Natural killer cell (primary cell): ENCODE measurements around the gene THSD4. TPM values are rescaled to one million over a fixed set of nuclear protein-coding genes. Genes with fewer than 3 reads are reported as not detected.

Experiments used
- ATAC-seq, 3 donors: fragments of 150-1000 bp in 2 of 3; fragments of 200-7000 bp in 1 of 3; cut with Tn5 transposase; 1 replicate in 1 of 3; 2 replicates in 2 of 3; pipeline ENCODE4 v1.10.0; 2021; ENCODE audit warnings: mild to moderate bottlenecking in 2 of 3, moderate library complexity in 2 of 3
- DNase-seq, 2 donors: peaks; one replicate each; pipeline versions ENCODE4 v3.0.0 to v3.0.0-alpha.2; 2013 to 2021; ENCODE audit warnings: mixed read lengths in 1 of 2
- H3K27ac ChIP-seq: one replicate; pipeline ENCODE4 v1.5.1; 2013; ENCODE audit warnings: mild to moderate bottlenecking, low read length
- H3K27me3 ChIP-seq: one replicate; pipeline ENCODE4 v1.6.1; 2013; ENCODE audit warnings: low read length; ENCODE audit not compliant: control insufficient read depth, insufficient read depth
- H3K36me3 ChIP-seq: one replicate; pipeline ENCODE4 v1.6.1; 2013; ENCODE audit warnings: low read length; ENCODE audit not compliant: control insufficient read depth, insufficient read depth
- H3K4me1 ChIP-seq: one replicate; pipeline ENCODE4 v1.6.1; 2013; ENCODE audit warnings: low read length; ENCODE audit not compliant: control insufficient read depth, insufficient read depth
- H3K4me3 ChIP-seq: one replicate; pipeline ENCODE4 v1.5.1; 2013; ENCODE audit warnings: low read length
- H3K9me3 ChIP-seq: one replicate; pipeline ENCODE4 v1.6.1; 2013; ENCODE audit warnings: low read length; ENCODE audit not compliant: control insufficient read depth, insufficient read depth
- H3K27ac Mint-ChIP-seq, 2 donors: one replicate each; pipeline ENCODE4 v1.8.0; 2022; ENCODE audit warnings: mild to moderate bottlenecking in 2 of 2, mixed read lengths in 2 of 2, moderate library complexity in 1 of 2
- H3K27me3 Mint-ChIP-seq, 2 donors: one replicate each; pipeline ENCODE4 v1.8.0; 2022; ENCODE audit warnings: low read depth in 2 of 2, mixed read lengths in 2 of 2
- H3K36me3 Mint-ChIP-seq: one replicate; pipeline ENCODE4 v1.8.0; 2022; ENCODE audit warnings: mixed read lengths
- H3K4me1 Mint-ChIP-seq, 2 donors: one replicate each; pipeline ENCODE4 v1.8.0; 2022; ENCODE audit warnings: mixed read lengths in 2 of 2
- H3K4me3 Mint-ChIP-seq: one replicate; pipeline ENCODE4 v1.8.0; 2022; ENCODE audit warnings: mild to moderate bottlenecking, moderate library complexity, mixed read lengths
- H3K9me3 Mint-ChIP-seq, 2 donors: one replicate each; pipeline ENCODE4 v1.8.0; 2022; ENCODE audit warnings: mixed read lengths in 2 of 2
- WGBS: methylation state at CpG from one replicate; pipeline ENCODE4 v1.1.7; 2013; ENCODE audit warnings: missing lambda C conversion rate; ENCODE audit not compliant: insufficient coverage; 5-methylcytosine and 5-hydroxymethylcytosine counted together
- intact Hi-C: fragments of 100-400 bp; cut with micrococcal nuclease; formaldehyde crosslinking; loops from one replicate; pipeline ENCODE4 v1.14.2; 2022
- total RNA-seq, 4 donors: library from RNA; stranded (reverse); fragments of 120-200 nt in 1 of 4; gene quantifications; one replicate each; pipeline versions ENCODE4 v1.2.3 to v1.2.4, GENCODE V29; 2013 to 2022
- TF ChIP-seq, protein P1 (sequence below): fragments of 200-600 bp; IDR thresholded peaks from one replicate; pipeline ENCODE4 v1.8.0; 2022; ENCODE audit warnings: antibody characterized with exemption

The THSD4 gene
- total RNA-seq, 3 donors from 2014 or later (not counting 1 experiment from before 2014, with no cell fraction given), result not detected

- ATAC-seq (no peak), DNase-seq (no peak)
- Mint-ChIP-seq H3K27ac (no peak overlapping the region), H3K9me3 (peaks cover 0 to 6% of the 10 kb centered on the region in 2 donors), H3K36me3 (no peaks in the 10 kb centered on the region), H3K4me1 (no peaks in the 10 kb centered on the region), H3K27me3 (peaks cover 12 to 20% of the 10 kb centered on the region in 2 donors), H3K4me3 (no peak overlapping the region)
- Histone ChIP-seq H3K27me3 (no peaks in the 10 kb centered on the region), H3K27ac (no peak overlapping the region), H3K9me3 (no peaks in the 10 kb centered on the region), H3K36me3 (no peaks in the 10 kb centered on the region), H3K4me3 (no peak overlapping the region), H3K4me1 (no peaks in the 10 kb centered on the region)
- WGBS, result 88% methylated on average over 7 of the region's 8 CpGs
- TF ChIP-seq, protein P1, sequence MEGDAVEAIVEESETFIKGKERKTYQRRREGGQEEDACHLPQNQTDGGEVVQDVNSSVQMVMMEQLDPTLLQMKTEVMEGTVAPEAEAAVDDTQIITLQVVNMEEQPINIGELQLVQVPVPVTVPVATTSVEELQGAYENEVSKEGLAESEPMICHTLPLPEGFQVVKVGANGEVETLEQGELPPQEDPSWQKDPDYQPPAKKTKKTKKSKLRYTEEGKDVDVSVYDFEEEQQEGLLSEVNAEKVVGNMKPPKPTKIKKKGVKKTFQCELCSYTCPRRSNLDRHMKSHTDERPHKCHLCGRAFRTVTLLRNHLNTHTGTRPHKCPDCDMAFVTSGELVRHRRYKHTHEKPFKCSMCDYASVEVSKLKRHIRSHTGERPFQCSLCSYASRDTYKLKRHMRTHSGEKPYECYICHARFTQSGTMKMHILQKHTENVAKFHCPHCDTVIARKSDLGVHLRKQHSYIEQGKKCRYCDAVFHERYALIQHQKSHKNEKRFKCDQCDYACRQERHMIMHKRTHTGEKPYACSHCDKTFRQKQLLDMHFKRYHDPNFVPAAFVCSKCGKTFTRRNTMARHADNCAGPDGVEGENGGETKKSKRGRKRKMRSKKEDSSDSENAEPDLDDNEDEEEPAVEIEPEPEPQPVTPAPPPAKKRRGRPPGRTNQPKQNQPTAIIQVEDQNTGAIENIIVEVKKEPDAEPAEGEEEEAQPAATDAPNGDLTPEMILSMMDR, result no peak
- intact Hi-C loops, result no loop called here
Measured at GRCh38 chr15:71601038-71601834, 486.0 kb downstream of the THSD4 start.

DNA sequence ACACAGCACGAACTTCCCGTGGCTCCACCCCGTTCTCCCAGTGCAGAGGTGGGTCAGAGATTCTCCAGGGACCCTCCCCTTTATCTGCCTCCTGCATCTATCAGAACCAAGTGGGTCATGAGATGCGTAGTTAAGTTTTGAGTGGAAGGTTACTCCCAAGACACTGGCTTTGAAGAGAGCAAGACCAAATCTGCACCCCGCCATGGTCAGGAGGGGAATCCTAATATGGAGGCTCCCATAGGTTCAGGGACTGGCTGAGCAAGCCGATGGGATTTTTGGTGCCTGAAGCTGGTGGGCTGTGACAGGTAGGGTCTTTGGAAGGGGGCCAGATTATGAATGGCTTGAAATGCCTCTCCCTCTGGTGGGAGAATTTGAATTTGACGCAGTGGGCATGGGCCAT is 488.1 kb downstream of the THSD4 start:
- no peaks in the 10 kb centered on the region for H3K36me3 Mint-ChIP-seq
- H3K4me1 Mint-ChIP-seq, result no peaks in the 10 kb centered on the region
- TF ChIP-seq, protein P1, result no peak
- no peaks in the 10 kb centered on the region for H3K27me3 ChIP-seq
- H3K9me3 ChIP-seq, result no peaks in the 10 kb centered on the region
- no peak overlapping the region for H3K27ac ChIP-seq
- no peak overlapping the region for H3K27ac Mint-ChIP-seq
- H3K4me3 Mint-ChIP-seq, result no peak overlapping the region
- no peak for ATAC-seq
- no peaks in the 10 kb centered on the region for H3K36me3 ChIP-seq
- intact Hi-C loops, result no loop called here
- H3K4me1 ChIP-seq, result no peaks in the 10 kb centered on the region
- WGBS, result 67% methylated on average over 7 of the region's 7 CpGs
- no peak overlapping the region for H3K4me3 ChIP-seq
- H3K9me3 Mint-ChIP-seq, result peaks cover 0 to 6% of the 10 kb centered on the region in 2 donors
- DNase-seq, result no peak
- H3K27me3 Mint-ChIP-seq, result peaks cover 15 to 20% of the 10 kb centered on the region in 2 donors

DNA sequence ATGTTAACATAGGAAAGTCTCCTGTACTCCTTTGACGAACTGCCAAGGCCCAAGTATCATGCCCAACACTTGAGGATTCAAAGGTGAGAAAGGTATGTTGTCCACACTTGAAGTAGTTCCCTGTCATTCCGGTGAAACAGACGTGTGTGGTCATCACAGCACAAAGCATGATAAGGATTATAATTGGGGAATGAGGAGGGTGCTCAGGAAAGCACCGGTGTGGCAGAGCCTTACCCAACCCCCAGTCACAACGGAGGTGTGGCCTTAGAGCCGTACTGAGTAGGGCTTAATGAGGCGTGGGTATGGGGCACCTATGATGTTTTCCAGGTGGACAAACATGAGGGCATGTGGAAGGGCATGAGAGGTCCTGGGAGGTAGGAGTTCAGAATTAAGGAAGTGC is 492.1 kb downstream of the THSD4 start:
- H3K4me1 Mint-ChIP-seq, result no peaks in the 10 kb centered on the region
- TF ChIP-seq, protein P1, result no peak
- peaks cover 0 to 6% of the 10 kb centered on the region in 2 donors for H3K9me3 Mint-ChIP-seq
- H3K27ac ChIP-seq, result no peak overlapping the region
- H3K36me3 ChIP-seq, result no peaks in the 10 kb centered on the region
- H3K4me3 ChIP-seq, result no peak overlapping the region
- no peaks in the 10 kb centered on the region for H3K9me3 ChIP-seq
- DNase-seq, result no peak
- no peaks in the 10 kb centered on the region for H3K27me3 ChIP-seq
- no peak for ATAC-seq
- no peaks in the 10 kb centered on the region for H3K36me3 Mint-ChIP-seq
- no peak overlapping the region for H3K27ac Mint-ChIP-seq
- intact Hi-C loops, result no loop called here
- H3K27me3 Mint-ChIP-seq, result peaks cover 19 to 25% of the 10 kb centered on the region in 2 donors
- 87% methylated on average over 7 of the region's 7 CpGs for WGBS
- no peak overlapping the region for H3K4me3 Mint-ChIP-seq
- no peaks in the 10 kb centered on the region for H3K4me1 ChIP-seq
